Upper lobe of left lung (tissue), 4 donors: ENCODE results near the gene RP2.

ENCODE experiments used
- POLR2A ChIP-seq, 4 donors: fragments of 450-650 bp; IDR thresholded peaks; one replicate each; pipeline ENCODE4 v1.5.1; 2016 to 2017; ENCODE audit warnings: antibody characterized with exemption in 4 of 4, mild to moderate bottlenecking in 2 of 4
- TF ChIP-seq, protein P1 (sequence below), 6 experiments: fragments of 450-650 bp in 4 of 6; fragments of 200-600 bp in 2 of 6; sonication (generic) in 2 of 6; IDR thresholded peaks; one replicate each; pipeline ENCODE4 v1.5.1; 2016 to 2019; ENCODE audit warnings: antibody characterized with exemption in 6 of 6

GRCh38 chrX:46837558-46838485 is 979 bp downstream of the RP2 start:
- TF ChIP-seq, protein P1, sequence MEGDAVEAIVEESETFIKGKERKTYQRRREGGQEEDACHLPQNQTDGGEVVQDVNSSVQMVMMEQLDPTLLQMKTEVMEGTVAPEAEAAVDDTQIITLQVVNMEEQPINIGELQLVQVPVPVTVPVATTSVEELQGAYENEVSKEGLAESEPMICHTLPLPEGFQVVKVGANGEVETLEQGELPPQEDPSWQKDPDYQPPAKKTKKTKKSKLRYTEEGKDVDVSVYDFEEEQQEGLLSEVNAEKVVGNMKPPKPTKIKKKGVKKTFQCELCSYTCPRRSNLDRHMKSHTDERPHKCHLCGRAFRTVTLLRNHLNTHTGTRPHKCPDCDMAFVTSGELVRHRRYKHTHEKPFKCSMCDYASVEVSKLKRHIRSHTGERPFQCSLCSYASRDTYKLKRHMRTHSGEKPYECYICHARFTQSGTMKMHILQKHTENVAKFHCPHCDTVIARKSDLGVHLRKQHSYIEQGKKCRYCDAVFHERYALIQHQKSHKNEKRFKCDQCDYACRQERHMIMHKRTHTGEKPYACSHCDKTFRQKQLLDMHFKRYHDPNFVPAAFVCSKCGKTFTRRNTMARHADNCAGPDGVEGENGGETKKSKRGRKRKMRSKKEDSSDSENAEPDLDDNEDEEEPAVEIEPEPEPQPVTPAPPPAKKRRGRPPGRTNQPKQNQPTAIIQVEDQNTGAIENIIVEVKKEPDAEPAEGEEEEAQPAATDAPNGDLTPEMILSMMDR (IDR thresholded peaks at IDR 0.05): no peak
- TF ChIP-seq POLR2A (IDR thresholded peaks at IDR 0.05): no peak
